Inferior parietal cortex (tissue), 1 donor: ENCODE data around the gene ODF2.

Experiments used
- DNase-seq: peaks from one replicate; pipeline ENCODE4 v3.0.0-alpha.2; 2016; ENCODE audit errors: extremely low spot score

ODF2 gene

DNA sequence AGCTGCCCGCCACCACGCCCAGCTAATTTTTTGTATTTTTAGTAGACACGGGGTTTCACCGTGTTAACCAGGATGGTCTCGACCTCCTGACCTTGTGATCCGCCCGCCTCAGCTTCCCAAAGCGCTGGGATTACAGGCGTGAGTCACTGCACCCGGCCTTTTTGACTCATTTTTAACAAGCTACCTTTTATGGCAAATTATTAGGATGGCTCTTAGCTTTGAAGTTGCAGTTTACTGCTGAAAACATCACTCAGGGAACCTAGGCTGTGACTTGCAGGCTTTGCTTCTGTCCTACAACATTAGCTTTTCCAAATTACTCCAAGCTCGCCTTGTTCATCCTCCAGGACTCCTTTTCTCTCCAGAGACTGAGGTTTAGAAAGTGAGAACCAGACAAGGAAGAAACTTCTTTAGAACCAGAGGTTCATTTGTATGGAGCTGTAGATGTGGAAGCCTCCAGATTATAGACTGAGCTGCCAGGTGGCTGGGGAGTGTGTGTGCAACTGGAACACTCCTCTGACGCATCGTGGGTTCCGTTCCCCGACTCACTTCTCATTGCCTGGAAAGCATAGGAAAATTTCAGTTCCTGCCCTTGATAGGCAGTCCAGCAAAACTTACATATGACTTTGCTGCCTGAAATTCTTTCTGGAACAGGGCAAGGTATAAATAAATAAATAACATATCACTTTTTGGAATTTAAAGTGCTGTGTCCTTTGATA is 72.8 kb downstream of the ODF2 start:
- no peak for DNase-seq

DNA sequence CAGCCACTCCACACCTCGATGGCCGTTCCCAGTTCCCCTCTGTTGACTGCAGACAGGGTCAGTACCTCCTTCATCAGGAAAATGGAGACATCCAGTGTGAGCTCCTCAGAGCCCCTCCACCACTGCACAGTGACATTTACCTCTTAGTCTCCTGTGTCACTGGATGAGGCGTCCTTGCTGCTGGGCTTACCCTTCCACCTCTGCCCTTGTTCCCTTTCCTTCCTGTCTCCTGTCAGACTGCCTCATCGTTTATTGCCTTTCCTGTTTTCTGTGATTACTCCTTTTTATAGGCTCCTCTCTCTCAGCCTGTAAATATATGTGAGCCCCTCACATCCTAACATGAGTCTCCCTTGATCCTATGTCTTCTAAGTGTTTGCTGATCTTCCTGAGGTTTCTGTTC is 73.4 kb downstream of the ODF2 start:
- no peak for DNase-seq

DNA sequence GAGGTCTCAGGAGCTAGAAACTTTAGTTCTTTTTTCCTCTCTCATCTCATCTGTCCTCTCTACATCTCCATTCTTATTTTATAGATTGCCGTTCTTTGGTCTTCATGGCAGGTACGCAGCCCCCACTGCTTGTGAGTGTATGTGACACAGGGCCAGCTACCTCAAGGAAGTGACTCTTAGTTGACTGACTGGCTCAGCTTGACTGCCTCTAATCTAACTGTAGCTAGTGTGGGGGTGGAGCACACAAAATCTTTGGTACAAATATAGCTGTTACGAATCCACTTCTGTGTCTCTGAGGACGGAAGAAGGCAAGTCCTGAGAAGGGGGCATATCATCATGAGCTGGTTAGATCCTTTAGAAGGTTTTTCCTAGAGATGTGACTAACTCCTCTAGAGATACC is 76.8 kb downstream of the ODF2 start:
- DNase-seq = no peak

DNA sequence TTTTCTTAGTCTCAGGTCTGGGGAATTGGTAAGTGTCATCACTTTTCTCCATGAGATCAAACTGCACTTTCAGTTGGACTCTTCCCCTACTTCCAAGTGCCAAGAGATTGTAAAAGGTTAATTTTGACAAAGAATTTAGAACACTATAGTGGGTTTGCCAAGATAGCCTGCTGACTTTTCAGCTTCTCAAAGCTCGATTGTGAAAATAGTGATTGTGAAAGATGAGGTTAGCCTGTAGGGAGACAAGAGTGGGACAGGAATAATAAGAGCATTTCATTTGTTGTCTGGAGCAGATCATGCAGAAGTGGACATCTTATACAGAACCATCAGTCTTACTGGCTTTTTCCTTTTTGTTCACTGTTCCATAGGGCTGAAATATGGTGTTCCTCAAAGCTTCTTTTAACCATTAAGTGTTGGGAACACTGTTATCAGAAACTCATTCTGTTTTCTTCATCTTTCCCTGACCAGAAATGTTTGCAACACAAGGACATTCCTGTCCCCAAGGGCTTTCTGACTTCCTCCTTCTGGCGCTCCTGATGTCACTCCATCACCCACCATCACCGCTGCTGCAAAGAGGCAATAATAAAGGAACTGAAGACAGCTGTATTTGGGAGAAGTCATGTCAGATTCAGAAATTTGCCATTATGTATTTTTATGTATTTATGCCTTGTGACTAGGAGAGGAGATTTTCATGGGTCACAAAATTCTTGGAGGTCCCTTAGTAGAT is 85.0 kb downstream of the ODF2 start:
- no peak for DNase-seq

DNA sequence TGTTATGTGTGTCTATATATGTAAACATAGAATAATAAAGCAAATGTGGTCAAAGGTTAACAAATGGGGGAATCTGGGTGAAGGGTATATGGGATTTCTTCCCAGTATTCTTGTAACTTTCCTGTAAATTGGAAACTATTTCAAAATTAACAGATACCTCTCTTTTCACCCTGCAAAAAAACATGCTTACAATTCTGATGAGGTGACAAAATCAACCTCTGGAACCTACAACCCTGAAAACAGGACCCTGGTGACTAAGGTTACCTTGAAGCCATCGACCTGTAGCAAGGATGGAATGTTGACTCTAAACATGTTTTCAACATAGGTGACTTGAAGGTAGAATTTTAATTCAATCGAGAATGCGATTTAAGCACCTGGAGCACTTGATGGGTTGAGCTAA is 90.7 kb downstream of the ODF2 start:
- no peak for DNase-seq

DNA sequence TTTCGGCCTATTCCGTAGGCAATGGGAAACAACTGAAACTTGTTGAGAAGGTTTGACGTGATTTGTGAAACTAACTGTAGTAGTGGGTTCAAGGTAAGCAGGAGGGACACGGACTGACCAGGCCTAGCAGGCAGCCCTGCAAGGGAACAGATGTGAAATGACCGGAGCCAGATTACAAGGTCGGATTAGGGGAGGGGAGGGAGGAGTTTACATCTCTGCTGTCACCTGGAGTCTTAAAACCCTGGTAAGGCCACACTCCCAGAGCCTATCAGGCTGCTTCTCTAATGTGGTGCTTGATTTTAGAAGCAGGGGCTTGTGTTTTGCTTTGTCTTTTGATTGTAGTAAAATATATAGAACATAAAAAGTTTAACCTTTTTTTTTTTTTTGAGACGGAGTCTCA is 93.1 kb downstream of the ODF2 start:
- no peak for DNase-seq

DNA sequence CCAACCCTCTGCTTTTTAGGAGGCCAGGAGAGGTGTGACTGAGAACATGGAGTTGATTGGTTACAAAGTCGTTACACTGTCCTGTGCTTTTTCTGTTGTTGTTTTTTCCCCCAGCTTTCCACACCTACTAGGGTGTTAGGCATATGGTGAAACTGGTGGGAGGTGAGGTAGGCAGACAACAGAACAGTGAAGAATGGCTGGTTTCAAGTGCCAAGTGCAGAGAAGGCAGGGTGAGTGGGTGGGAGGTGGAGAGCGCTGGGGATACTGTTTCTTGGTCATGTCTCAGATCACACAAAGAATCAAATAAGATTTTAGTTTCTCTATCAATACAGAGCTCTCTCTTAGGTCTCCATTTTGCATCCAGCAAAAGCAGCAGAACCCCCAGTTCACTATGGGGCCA is 94.4 kb downstream of the ODF2 start:
- DNase-seq = peak; percentile 61
